HK-2 (cell line): Measurements from ENCODE around the gene CAMK1D.
"Not testable (repeated sequence)": the region's sequence is repeated elsewhere in the genome, so short reads cannot be mapped to it uniquely, and the experiment has no call there.

ENCODE experiments used
- DNase-seq: peaks from one replicate; pipeline ENCODE4 v3.0.0-alpha.2; 2018; ENCODE audit not compliant: unreplicated experiment

Gene CAMK1D

GRCh38 chr10:12518024-12518423 is 168.7 kb downstream of the CAMK1D start:
- DNase-seq: no peak

DNA sequence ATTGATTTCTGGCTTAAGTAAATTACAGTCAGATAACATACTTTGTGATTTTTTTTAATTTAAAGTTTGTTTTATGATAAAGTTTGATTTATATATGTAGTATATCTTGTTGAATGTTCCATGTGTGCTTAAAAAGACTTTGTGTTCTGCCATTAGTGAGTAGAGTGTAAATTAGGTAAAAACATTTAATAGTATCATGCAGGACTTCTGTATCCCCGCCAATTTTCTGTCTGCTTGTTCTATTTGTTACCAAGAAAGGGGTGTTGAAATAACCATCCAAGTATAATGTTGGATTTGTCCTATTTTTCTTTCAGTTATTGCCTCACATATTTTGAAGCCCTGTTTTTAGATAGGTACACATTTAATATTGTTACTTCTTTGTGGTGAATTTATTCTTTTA is 172.1 kb downstream of the CAMK1D start:
- no peak for DNase-seq

DNA sequence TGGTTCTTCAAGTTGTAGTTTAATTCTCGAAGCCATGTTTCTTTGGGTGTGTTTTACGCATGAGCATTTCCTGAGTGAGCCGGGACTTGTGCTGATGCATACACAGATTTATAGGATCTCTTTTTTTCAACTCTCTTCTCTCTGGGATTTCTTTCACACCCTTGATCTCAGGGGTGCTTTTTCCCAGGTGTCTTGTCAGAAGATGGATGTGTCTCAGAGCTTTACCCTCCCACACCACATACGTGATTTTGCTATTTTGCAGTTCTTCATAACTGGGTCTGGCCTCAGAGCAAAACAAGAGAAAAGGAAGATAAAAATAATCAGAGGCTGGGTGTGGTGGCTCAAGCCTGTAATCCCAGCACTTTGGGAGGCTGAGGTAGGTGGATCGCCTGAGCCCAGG is 177.0 kb downstream of the CAMK1D start:
- no peak for DNase-seq

DNA sequence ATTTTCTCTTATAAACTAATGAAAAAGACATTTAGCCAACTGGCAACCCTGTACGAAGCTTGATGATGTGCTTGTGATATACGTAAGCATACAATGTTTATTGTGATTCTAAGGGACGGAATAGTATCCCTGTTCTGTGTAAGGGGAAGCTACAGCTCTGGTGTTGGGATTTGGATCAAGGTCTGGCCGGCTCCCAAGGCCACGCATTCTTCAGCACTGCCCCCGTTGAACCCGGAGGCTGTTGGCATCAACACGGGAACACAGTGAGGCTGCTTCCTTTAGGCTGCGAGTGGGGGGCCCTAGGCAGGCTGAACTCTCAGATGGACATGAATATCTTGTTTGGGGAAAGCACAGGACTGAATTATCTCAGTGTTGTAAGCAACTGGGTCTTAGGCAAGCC is 180.6 kb downstream of the CAMK1D start:
- DNase-seq: no peak

DNA sequence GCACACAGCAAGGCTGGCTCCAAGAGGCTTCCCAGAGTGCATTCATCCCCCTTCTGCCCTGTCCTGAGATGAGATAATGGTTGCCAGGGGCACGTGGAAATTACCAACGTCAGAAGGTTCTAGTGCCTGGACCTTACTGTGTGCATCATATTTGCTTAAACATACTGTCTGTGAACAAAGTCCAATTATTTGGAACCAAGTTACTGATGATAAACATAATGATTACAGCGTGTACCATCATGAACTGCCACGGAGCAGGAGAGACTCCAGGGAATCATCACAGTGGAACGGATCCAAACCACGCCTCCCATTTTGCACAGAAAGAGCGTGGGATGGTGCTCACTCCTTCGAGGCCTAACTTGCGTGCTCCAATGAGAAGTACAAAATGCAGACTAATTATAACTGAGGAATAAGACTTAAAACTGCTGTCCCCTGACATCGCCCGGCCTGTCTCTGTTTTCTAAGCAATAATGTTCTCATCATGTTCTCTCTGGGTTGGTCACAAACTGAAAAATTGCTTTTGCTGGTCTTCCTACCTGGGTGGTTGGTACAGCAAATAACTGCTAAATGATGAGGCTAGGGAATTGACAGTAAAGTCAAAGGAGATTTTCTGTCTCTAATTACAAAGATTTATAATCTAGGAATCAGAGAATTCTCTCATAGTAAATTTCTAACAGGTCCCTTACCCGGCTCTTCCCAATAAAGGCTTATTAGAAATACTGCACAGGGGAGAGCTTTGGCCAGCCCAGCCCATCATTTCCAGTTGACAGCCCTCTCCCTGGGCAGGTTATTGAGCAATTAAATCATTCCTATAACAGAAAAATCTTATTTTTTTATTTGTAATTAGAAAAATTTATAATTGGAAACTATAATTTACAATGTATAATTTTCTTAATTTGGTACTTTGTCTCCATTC is 182.2 kb downstream of the CAMK1D start:
- DNase-seq: no peak

- no peak for DNase-seq
Observed at GRCh38 chr10:12533151-12533550, 183.8 kb downstream of the CAMK1D start.

DNA sequence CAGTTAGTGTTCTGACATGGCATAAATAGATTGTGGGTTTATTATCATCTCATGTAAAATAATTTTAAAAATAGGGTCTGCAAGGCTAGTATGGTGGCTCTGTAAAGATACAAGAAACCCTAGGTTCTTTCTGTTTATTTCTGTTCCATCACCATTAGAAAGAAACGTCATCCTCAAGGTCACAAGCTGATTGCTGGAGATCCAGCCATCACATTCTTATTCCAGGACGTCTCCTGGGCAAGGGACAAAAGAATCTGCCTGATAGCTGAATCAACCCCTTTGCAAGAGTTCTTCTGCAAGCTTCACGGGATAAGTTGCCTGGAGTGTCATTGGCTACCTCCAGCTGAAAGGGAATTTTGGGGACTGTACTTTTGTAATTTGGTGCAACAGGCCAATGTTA is 184.4 kb downstream of the CAMK1D start:
- no peak for DNase-seq

DNA sequence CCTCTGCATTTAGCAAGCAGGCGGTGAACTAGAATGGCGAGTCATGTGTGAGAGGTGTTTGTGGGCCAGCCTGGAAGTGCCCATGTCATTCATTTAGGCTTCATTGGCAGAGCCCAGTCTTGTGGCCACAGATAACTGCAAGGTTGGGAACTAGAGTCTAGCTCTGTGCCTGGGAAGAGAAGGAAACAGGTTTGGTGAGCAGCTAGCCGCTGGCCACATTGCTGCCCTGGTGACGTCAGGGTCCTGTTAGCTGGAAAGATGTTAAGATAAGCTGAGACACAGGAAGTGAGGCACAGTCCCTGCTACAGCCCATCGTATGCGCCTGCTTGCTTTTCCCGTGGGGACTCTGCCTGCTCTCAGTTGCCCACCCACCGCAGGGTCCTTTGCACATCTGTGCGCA is 185.5 kb downstream of the CAMK1D start:
- no peak for DNase-seq

GRCh38 chr10:12535656-12536055 is 186.3 kb downstream of the CAMK1D start:
- no peak for DNase-seq

GRCh38 chr10:12538491-12538995 is 189.2 kb downstream of the CAMK1D start:
- no peak for DNase-seq

DNA sequence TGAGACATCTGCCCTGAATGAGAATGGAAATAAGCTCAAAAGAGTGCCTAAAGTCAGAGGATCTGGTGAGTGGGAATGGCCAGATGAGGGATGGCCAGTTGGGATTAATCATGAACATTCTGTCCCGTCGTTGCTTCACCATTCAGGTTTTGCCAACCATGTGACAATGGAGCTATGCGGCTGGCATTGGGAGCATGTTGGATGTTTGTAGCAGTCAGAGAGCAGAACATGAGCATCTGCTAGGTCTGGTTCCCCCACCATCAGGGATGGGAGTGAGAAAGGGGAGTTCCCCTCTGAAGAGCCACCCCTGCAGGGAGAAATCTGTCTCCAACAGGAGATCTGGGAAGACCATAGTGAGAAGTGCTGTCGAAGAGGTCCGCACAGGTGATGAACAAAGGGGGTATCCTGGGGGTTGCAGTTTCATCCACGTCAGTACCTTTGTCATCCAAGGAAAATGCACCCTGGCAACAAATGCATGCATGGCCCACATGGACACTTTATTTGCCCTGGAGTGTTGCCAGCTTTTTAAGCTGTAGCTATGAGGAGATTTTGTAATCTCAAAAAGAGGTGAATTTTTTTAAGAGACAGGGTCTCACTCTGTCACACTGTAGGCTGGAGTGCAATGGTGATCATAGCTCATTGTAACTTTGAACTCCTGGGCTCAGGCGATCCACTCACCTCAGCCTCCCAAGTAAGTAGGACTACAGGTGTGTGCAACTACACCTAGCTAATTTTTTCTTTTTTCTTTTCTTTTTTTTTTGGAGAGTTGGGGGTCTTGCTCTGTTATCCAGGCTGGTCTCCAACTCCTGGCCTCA is 190.2 kb downstream of the CAMK1D start:
- DNase-seq: no peak

DNA sequence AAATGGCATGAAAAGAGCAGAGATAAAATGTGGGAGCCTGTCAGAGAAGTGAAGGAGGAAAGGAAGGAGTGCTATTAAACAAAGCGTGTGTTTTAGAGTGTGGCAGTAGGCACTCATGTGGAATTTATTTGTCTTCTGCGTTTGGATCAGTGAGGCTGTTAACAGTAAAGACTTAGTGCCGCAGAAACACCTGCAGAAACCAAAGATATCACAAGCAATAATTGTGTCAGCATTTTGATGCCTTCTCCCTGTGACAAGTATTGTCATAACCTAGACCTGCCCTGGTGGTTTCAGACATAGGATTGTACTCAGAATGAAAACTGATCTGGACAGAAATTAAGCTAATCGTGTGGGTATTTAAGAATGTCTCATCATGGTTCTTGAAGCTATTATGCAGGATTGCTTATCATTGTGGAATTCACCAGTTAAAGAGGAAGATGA is 191.0 kb downstream of the CAMK1D start:
- DNase-seq: no peak

GRCh38 chr10:12541446-12542067 is 192.2 kb downstream of the CAMK1D start:
- DNase-seq: no peak

- no peak for DNase-seq
Observed at GRCh38 chr10:12542133-12542670, 192.9 kb downstream of the CAMK1D start.

DNA sequence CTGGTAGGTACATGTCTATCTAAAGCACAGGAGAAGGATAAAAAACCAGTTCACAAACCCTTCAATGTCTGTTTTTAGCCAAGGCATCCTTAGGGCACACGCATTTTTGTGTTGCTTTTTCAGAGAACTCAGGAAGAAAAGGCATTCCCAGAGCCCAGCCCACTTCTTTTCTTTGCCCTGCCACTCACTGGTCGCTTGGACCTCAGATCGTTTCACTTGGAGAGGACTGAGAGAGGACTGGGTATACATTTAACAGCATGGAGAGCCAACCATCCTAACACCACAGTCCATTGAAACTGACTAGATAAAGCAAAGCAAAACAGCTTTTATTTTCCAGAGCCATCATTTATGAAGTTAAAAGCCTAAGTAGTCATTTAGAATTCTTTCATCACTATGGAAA is 194.2 kb downstream of the CAMK1D start:
- no peak for DNase-seq

- not testable (repeated sequence) for DNase-seq
Observed at GRCh38 chr10:12546160-12546802, 196.9 kb downstream of the CAMK1D start.

- no peak for DNase-seq
Observed at GRCh38 chr10:12547301-12547771, 198.0 kb downstream of the CAMK1D start.

- no peak for DNase-seq
Observed at GRCh38 chr10:12549297-12549696, 199.9 kb downstream of the CAMK1D start.

- DNase-seq: no peak
Observed at GRCh38 chr10:12550994-12551393, 201.6 kb downstream of the CAMK1D start.

DNA sequence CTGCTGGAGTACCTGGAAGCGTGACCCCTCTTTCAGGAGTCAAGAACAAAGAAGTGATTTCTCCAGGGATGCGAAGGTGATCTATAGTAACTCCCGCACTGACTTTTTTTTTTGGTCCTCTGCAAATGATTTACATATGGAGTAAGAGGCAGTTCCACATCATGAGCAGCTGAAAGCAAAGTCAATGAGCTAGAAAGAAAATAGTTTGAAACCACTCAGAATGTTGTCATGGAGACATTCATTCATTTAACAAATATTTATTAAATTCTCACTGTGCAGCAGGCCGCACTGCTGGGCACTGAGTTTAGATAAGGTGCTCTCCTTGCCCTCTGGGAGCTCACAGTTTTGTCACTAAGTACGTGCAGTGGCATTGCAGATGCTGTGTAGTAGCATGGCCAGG is 206.7 kb downstream of the CAMK1D start:
- peak; percentile 1 for DNase-seq

GRCh38 chr10:12559578-12560178 is 210.3 kb downstream of the CAMK1D start:
- DNase-seq: no peak
